Endothelial cell of umbilical vein (primary cell): Measurements from ENCODE around the gene LST1.

Source experiments
- CTCF ChIP-seq, 2 donors: IDR thresholded peaks; 1 replicate in 1 of 2; 2 replicates in 1 of 2; pipeline ENCODE4 v1.5.1; 2011; ENCODE audit warnings: low read length in 2 of 2, mild to moderate bottlenecking in 2 of 2, moderate library complexity in 2 of 2, control low read depth in 1 of 2, inconsistent platforms in 1 of 2, low read depth in 1 of 2; ENCODE audit not compliant: insufficient read depth in 1 of 2; ENCODE audit errors: extremely low read depth in 1 of 2
- EZH2 ChIP-seq: IDR thresholded peaks from 2 replicates; pipeline ENCODE4 v1.6.1; 2012; ENCODE audit warnings: borderline replicate concordance, low read depth, mild to moderate bottlenecking, moderate library complexity, low read length, inconsistent platforms; ENCODE audit not compliant: severe bottlenecking
- MYC ChIP-seq: IDR thresholded peaks from one replicate; pipeline ENCODE4 v1.6.1; 2011; ENCODE audit warnings: mild to moderate bottlenecking, low read depth, low read length
- POLR2A ChIP-seq: IDR thresholded peaks from 2 replicates; pipeline ENCODE4 v1.6.1; 2012; ENCODE audit warnings: low read depth, mild to moderate bottlenecking, control low read depth, low read length

- TF ChIP-seq EZH2, result no peak
- TF ChIP-seq CTCF (IDR thresholded peaks at IDR 0.05; ENCODE audit: extremely low read depth in 1 of 2, insufficient read depth in 1 of 2, low read depth in 1 of 2, low read length in 2 of 2), result peak; percentile 21 to 35
- TF ChIP-seq POLR2A, result no peak
- TF ChIP-seq MYC, result no peak
Observed at GRCh38 chr6:31585491-31585890, 586 bp upstream of the LST1 start.
